ENCODE results near the gene SHISAL1.

SHISAL1 gene

DNA sequence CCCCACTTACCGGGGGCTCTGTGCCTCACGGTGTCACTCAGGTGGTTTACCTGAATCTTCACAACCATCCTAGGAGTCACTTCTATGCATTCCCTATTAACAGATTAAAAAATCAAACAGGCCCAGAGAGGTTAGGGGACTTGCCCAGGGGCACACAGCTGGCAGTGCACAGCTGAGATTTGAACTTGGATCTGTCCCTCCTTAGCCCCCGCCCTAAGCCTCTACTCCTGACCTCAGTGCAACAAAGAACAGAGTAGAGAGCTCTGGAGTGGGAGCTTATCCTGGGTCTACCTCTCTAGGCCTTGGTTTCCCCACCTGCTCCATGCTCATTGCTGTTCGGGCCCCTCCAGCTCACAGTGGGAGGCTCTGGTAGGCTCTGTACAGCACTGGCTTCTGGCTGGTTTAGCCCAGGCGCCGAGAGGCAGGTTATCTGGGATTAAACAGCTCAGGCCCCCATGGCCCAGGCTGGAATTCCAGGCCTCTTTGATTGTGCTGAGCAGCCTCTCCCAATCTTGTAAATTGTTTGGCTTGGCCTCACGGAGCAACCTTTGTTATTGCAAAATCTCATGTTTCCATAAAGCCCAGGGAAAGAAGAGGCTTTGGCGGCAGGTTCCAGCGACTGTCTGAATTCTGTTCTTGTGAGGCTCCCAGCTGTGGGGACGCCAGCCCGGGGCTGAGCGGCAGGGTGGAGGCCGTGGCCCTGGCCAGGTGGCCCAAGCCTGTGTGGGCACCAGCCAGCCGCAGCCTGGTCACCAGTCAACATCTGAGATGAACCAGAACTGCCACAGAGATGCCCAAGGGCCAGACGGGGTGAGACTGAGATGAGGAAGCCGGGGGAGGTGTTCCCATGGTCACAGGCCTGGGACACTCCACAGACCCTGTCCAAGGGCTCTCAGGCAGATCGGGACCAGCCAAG lies 28.9 kb upstream of the SHISAL1 start:
- no peak for DNase-seq

DNA sequence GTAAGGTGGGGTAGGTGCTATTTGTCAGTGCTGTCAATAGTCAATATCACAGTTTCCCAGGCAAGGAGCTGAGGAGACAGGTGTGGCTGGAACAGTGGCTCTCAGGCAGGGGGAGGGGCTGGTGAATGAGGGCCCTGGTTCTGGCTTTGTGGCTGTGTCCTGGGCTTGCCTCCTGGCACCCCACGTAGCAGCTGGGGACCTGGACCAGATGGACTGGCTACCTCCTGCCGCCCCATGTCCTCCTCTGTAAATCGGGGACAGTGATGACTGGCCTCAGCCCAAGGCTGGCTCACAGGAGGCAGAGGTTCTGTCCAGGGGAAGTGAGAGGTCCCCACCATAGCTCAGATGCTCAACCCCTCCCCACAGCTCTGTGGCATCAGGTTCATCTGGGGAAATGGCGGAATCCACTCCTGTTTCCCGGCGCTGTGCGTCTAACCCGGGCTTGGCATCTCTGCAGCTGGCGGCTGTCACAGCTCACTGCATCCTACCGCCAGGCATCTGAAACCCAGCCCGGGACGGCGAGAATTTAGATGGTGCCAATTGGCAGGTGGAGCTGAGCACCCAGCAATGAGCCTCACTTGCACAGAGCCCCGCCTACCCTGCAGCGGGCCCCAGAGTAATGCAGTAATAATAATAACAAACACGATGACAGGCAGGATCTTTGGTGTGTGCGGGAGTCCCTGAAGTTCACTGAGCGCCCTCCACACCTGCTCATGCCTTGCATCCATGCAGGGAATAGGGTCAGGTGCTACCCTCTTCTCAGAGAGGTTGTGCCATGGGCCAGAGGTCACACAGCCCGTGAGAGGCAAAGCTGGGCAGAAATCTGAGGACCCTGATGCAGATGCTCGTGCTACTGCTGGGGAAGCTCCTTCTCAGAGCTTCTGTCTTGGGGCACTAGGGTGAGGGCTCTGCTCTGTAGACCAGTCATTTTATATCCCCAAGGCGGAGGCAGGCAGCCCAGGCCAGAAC lies 27.8 kb upstream of the SHISAL1 start:
- no peak for DNase-seq

DNA sequence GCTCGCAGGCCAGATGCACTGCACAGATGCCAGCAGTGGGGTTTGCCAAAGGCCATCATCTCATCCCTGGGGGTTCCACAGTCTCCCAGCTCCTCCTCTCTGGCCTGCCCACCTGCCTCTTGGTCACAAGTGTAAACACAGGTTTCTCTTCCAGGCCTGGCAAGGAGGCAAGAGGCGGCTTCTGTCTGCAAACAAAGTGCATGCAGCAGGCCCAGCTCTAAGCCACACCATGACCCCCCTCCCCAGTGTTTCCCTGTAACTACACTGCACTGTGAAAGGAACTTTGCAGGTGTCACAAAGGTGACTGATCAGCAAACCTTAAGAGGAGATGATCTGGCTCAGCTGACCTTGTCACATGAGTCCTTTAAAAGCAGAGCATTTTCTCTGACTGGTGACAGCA lies 26.2 kb upstream of the SHISAL1 start:
- no peak for DNase-seq

DNA sequence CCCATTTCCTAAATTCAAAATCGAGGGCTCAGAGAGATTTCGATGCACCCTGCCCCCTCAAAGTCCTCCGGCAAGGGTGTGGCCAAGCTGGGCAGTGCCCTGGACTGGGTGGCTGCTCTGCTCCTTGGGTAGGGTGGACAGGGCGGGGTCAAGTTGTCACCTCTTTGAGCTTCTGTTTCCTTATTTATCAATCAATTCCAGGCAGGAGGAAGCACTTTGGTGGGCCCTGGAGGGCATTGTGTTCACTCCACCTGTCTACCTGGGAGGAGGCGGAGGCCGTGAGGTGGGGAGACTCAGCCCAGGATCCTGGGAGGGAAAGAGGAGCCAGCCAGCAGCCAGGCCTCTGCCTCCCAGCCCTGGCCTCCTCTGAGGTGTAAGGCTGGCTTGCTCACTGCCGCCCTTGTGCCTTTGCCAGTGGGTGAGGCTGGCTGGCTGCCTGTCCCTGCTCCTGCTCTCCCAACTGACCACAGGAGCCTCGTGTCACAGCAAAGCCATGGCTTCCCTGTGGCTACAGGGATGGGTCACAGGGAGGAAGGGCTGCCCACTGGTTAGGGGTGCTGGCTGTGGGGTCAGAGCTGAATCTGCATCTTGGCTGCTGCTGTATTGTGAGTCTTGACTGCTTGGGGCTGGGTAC lies 25.5 kb upstream of the SHISAL1 start:
- DNase-seq: no peak

DNA sequence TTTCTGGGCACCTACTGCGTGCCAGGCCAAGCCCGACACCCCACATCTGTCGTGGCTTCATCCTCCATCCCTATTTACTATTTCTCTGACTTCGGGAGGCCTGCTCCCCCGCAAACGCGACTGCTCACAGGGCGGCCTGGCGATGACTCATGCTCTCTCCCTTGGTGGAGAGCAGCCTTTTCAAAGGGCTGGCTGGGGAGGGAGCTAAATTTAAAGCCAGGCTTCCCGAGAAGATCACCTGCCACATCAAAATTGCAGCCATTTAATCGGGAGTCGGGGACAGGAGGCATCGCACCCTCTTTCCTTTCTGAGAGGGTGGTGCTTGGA lies 24.9 kb upstream of the SHISAL1 start:
- no peak for DNase-seq

DNA sequence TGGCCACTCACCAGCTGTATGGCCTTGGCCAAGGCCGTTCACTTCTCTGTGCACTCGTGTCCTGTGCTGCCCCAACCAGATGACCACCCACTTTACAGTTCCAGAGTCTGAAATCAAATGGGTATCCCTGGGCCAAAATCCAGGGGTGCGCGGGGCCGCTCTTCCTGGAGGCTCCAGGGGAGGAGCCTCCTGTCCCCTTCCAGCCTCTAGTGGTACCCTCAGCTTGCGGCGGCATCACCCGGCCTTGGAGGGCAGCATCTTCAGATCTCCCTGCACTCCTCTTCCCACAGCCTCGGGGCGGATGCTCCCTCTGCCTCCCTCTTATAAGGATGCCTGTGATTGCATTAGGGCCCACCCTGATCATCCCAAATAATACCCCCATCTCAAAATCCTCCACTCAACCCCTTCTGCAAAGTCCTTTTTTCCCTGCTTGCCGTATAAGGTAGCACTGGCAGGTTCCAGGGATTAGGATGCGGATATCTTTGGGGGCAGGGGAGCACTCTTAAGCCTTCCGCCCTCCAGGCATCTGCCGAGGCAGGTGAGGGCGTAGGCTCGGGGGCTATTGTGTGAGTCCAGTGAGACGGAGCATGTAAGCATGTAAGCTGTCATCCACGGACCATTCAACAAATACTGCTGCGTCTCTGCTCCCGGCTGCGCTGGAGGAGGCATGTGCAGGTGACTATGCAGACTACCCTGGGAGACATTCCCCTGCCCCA lies 24.4 kb upstream of the SHISAL1 start:
- no peak for DNase-seq

DNA sequence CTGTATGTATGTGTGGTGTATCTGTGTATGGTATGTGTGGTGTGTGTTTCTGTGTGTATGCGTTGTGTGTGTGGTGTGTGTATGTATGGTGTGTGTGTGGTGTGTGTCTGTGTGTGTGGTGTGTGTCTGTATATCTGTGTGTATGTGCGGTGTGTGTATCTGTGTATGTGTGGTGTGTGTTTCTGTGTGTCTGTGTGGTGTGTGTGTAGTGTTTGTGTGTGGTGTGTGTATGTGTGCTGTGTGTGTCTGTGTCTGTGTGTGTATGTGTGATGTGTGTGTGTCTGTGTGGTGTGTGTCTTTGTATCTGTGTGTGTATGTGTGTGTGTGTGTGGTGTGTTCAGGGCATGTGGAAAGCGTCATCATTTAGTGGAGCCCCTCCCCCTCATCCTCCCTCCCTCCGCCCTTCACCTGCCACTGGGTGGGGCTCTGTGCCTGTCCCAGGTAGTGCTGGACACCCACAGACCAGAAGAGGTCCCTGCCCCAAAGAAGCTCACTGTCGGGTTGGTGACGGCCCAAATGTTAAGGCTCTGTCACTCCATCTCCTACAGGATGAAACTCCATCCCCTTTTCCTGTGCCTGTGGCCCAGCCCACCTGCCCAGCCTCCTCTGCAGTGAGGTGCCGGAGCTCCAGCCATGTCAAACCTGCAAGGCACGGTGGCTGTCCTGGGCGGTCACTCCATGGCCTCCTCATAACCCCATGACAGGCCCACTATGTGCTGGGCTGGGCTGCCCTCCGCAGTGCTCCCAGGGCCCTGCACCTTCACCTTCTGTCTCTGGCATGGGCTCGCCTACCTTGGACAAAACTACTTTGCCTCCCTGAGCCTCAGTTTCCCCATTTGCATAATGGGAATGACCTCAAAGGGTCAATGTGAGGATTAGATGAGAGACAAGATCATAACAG lies 23.4 kb upstream of the SHISAL1 start:
- DNase-seq: no peak

DNA sequence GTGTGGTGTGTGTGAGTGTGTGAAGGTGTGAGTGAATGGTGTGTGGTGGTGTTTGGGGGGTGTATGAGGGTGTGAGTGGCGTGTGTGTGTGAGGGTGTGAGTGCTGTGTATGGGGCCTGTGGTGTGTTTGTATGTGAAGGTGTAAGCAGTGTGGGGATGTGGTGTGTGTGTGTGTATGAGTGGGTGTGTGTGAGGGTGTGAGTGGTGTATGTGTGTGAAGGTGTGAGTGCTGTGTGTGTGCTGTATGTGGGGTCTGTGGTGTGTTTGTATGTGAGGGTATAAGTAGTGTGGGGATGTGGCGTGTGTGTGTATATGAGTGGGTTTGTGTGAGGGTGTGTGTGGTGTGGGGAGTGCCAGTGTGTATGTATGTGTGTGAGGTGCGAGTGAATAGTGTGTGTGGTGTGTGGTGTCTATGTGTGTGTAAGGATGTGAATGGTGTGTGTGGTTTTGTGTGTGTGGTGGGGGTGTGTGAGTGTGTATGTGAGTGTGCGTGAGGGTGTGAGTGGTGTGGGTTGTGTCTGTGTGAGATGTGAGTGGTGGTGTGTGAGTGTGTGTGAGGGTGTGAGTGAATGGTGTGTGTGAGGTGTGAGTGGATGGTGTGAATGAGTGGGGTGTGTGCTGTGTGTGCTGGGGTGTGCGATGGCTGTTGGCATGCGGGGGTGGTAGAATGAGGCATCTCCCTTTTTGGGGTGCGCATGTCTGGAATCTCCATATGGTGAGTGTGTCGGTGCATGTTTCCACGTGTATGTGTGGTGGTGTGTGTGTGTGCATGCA lies 22.5 kb upstream of the SHISAL1 start:
- DNase-seq: no peak

DNA sequence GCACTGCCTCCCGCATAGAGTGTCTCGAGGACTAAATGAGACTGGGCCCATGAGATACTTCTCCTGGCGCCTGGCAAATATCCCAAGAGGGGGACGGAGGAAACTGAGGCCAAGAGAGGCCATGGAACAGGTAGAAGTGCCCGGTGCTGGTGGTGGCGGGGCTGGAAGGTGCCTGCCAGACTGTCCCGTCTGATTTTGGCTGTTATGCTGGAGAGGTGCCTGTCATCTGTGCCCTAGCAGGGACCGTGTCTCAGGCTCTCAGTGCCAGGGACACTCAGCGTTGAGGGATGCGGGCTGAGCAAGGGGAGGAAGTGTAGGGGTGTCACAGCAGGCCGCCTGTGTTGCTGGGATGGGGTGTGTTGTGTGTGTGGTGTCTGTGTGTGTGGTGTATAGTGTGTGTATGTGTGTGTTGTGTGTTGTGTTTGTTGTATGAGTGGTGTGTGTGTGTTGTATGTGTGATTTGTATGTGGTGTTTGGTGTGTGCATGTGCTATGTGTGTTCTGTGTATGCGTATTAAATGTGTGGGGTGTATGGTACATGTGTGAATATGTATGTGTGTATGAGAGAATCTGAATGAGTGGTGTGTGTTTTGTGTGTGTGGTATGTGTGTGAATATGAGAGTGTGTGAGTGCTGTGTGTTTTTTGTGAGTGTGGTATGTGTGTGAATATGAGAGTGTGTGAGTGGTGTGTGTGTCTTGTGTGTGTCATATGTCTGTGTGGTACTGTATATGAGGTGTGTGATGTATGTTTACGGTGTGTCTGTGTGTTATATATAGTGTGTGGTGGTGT lies 21.3 kb upstream of the SHISAL1 start:
- DNase-seq: no peak

DNA sequence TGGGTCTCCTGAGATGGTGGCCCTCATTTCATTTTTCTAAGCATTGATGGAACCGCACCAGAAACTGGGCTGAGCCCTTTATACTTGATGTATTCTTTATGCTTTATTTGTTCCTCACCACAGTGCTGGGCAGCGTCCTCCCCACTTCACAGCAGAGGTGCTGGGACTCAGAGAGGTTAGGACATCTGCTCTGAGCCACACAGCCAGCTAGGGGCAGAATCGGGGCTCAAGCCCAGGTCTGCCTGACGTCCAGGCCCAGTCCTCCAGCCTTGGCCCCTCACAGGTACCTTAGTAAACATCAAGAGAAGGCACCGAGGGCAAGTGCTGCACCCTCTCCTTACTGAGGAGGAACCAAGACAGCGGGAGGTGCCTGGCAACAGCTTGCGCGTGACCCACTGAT lies 20.2 kb upstream of the SHISAL1 start:
- no peak for DNase-seq

DNA sequence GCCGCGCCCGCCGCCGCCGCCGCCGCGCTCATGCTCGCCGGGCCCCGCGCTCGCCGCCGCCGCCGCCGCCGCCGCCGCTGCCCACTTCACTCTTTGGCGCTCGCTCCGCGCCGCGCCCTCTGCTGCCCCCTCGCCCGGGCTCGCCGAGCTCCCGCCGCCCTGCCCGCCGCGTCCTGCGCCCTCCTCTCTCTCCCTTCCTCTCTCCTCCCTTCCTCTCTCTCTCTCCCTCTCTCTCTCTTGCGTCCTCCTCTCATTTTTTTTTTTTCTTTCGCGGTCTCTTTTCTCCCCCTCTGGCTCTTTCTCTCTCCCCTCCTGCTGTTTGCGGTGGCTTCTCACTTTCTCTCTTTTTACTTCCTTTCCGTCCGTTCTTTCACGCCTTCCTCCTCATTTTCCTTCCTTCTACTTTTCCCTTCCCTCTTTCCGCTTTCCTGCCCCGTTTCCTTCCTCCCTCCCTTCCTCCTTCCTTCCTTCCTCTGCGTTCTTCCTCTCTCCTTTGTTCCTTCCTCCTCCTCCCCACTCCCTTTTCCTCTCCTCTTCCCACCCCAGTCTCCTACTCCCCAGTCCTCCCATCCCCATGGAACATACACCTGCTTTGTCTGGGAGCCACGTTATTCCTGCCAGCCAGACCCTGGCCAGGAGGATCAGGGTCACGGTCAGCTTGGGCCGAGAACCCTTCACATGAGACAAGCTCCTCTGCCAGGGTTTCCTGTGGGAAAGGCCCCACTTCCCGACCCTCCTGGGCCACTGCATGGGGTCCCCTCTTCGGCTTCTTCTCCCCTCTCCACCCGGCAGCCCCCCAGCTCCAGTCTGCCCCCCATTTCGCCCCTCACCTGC lies 19.3 kb upstream of the SHISAL1 start:
- no peak for DNase-seq

DNA sequence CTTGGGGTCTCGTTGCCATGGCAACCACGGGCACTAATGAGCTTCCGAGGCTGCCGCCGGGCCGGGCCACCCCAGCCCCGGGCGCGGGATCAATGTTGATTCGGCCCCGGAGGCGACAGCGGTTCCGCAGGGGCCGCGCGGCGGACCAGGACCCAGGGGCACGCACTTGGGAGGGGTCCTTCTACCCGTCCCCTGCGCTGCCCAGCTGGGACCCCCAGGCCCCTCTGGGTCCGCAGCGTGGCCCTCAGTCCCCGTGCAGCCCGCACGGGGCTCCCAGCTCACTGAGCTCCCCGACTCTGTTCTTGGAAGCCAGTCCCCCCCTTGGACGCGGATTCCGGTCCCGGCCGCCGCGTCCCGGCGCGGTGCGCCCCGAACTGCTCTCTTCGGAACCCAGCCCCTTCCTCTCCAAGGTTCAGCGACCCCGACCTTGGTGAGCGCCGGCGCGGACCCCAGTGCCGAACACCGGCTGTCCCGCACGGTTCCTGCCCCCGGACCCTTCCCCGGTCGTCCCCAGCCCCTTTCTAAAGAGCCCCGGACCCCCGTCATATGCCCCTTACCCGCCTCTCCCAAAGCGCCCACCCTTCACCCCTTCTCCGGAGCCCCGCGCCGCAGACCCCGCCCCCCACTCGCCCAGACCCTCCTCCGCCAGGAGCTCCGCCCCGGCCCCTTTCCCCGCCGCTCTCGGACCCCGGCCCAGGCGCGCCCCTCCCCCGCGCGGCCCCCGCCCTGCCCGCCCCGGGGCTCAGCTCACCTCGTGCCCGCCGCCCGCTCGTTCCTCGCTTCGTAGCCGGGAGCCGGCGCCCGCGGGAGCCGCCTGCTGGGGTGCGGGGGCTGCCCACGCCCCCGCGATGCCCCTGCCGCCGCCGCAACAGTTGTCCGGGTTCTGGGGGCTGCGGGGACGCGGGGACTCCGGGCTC lies 18.3 kb upstream of the SHISAL1 start:
- DNase-seq: no peak

DNA sequence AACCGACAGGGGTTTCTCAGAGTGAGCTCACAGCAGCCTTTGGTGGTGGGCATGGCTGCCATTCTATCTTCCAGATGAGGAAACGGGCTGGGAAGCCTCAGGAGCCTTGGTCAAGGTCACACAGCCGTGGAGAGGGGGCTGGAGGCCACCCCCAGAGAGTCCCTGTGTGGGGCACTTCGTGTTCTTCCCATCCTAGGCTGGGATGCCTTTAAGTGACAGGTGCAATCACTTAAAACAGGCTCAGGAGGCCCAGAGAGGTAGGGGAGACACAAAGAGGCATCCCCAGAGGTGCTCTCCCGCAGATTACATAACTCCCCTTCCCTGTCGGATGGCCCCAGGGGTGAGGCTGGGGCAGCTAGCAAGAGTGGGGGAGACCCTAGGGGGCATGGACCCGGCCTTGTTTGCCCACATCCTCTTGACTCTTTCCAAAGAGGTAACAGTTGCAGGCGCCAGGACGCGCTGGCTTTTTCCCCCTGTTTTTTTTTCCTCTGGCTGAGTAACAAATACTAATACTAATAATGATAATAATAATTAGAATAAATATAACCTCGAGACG lies 17.5 kb upstream of the SHISAL1 start:
- DNase-seq: no peak

DNA sequence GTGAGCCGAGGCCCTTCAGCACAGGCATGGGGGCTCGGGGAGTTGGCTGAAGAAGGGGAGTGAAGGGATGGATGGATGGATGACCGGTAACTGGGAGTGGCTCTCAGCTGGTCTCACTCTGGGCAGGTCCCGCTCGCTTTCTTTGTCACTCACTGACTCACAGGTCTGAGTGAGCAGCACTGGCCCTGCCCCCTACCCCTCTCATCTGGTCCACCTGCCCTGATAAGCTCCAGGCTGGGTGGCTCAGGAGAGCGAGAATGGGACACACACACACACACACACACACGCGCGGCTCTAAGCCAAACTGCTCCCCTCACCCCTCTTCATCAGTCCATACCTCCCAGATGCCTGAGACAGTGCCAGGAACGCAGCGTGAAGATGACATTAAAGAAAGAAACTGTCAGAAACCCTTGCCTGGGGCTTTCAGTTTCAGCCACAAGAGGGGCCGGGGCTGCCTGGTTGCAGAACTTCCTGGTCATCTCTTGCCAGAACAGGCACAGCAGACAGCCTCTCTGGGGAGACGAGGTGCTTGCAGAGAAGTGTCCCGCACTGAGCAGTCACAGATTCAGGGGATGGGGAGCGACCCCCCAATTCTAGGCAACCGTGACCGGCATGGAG lies 16.5 kb upstream of the SHISAL1 start:
- no peak for DNase-seq

DNA sequence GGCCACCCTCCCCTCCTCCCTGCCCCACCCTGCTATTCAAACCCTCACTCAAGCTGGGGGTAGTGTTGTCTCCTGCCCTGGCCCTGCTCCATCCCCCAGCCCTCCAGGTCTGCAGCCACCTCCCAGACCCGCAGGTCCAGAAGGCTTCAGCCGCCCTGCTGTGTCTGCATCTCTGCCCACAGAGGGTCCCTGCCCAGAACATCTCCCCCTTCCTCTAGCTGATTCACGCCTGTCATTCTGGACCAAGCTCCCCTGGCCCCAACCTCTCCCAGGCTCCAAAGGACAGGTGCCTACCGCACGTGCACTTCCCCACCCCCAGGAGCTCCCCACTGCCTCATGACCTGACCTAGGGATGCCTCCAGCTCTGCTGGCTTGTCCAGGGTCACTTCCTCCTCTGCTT lies 16.0 kb upstream of the SHISAL1 start:
- DNase-seq: no peak

DNA sequence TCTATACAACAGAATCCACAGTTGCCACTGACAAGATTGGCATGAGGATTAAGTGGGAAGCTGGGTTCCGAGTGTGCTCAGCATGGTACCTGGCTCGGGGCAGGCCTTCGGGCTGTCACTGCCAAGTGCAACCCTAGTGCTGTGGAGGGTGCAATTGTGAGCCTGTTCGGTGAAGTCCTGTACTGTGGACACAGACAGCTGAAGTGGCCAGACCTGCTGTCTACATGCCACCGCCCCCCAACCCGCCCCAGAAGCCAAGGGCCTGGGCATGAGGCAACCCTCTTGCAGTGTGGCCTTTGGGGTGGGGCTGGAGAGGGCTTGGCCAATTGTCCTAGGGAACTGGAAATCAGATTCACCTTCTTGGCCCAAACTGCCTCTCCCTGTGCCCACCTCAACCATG lies 15.6 kb upstream of the SHISAL1 start:
- DNase-seq: no peak

DNA sequence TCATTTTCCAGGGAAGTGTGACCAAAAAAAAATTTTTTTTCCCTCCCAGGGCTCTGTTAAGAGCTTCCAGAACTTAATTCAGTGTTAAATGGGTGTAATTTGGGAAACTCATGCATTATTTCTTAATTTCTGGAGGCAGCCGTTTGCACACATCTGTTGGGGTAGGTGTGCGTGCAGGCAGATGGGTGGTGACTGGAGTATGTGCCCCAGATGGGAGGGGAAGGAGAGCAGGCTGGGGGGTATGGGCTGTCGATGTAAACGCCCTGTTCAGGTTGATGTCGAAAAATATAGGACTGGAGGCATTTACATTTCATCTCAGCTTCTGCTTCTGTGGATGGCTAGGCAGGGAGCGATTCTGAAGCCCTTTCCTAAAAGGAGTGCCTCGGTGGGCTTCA lies 13.7 kb upstream of the SHISAL1 start:
- no peak for DNase-seq
